ENCODE measurements around the gene APOLD1.

The APOLD1 gene

DNA sequence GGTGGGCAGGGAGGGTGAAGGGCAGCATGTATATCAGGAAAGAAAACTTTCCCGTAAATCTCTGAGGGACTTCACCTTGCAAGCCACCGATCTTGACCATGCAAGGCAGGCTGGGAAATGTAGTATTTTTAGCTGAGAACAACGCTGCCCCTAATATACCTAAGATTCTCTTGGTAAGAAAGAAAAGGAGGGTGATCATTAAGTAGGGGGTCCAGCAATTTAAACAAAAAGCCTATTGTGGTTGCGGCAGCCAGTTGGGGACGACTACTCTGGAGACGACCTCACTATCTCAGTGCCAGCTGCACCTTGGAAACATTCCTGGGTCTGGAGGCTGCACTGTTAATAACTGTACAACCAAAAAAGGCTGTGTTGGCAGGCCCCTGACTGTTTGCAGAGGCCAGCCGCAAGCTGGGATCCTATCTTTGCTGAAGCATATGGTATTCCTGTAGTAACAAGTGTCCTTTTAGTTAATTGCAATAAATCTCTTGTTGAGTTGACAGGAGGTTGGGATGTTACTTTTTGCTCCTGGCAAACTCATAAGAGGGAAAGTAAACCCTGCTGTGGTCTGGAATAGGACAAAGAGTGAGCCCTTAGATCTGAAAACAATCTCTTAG lies 6.4 kb downstream of the APOLD1 start:
- no peak overlapping the region for H3K4me3 ChIP-seq (ENCODE audit: low read depth, low read length)
- in situ Hi-C loops (cut with HindIII; ENCODE audit: low sequenced_read_pairs): no loop called here
- DNase-seq (ENCODE audit: low read depth, low spot score): peak; percentile 62

DNA sequence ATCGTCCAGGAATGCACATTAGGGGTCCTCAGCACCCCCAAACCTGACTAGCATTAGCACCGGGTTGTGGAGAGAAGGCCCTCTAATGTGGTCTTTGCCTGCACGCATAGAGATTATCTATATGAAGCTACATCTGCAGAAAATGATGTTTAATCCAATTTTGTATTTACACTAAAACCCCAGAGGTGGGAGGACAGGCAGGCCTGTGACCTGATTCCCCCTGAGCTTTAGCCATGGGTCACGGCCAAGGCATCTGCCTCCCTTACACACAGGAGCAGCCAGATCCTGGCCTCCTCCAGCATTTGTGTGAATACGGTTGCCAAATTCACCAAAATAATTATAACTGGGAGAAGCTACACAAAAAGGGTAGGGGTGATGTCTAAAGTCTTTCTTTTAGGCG lies 7.0 kb downstream of the APOLD1 start:
- no peak overlapping the region for H3K4me3 ChIP-seq (ENCODE audit: low read depth, low read length)
- TF ChIP-seq, protein P1, sequence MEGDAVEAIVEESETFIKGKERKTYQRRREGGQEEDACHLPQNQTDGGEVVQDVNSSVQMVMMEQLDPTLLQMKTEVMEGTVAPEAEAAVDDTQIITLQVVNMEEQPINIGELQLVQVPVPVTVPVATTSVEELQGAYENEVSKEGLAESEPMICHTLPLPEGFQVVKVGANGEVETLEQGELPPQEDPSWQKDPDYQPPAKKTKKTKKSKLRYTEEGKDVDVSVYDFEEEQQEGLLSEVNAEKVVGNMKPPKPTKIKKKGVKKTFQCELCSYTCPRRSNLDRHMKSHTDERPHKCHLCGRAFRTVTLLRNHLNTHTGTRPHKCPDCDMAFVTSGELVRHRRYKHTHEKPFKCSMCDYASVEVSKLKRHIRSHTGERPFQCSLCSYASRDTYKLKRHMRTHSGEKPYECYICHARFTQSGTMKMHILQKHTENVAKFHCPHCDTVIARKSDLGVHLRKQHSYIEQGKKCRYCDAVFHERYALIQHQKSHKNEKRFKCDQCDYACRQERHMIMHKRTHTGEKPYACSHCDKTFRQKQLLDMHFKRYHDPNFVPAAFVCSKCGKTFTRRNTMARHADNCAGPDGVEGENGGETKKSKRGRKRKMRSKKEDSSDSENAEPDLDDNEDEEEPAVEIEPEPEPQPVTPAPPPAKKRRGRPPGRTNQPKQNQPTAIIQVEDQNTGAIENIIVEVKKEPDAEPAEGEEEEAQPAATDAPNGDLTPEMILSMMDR (IDR thresholded peaks at IDR 0.05; ENCODE audit: low read depth, low read length): no peak
- DNase-seq (ENCODE audit: low read depth, low spot score): no peak
- in situ Hi-C loops (cut with HindIII; ENCODE audit: low sequenced_read_pairs): no loop called here

More for the DNA sequence above, 6.4 kb downstream of the APOLD1 start:
- TF ChIP-seq, protein P1 (IDR thresholded peaks at IDR 0.05; ENCODE audit: low read depth, low read length): no peak

DNA sequence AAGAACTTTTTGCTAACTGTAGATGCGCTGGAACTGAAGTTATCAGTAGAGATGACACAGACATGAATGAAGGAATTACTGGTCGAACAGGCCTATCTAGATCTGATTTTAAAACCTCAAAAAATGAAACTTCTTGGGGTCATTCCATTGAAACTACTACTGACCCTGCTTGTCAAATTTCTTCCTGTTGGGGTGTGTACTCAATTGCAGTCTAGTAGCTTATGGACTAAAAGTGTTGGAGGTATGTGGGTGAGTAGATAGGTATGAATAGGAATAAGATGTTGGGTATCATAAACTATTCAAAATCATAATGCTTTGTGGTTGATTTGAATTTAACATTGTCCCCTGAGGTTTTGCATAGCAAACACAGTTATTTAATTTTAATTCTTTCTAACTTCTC lies 9.2 kb downstream of the APOLD1 start:
- in situ Hi-C loops (cut with HindIII; ENCODE audit: low sequenced_read_pairs): no loop called here
- no peak overlapping the region for H3K4me3 ChIP-seq (ENCODE audit: low read depth, low read length)
- TF ChIP-seq, protein P1 (IDR thresholded peaks at IDR 0.05; ENCODE audit: low read depth, low read length): no peak
- no peak for DNase-seq (ENCODE audit: low read depth, low spot score)

DNA sequence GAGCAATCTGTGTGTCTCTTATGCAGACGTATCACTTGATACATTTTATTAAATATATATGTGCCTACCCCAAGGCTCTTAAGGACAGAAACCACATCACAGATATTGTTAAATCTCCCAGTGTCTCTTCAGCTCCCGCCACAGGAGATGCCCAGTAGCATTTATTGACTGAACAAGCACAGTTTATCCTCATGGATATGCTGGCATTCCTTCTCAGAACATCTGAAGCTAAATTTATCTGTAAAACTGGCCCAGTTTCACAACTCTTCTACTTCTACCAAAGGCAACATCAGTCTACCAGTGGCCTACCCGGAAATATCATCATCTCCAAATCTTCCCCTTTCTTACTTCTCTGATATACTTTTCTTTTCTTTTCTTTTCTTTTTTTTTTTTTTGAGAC lies 10.7 kb downstream of the APOLD1 start:
- no peak for DNase-seq (ENCODE audit: low read depth, low spot score)
- in situ Hi-C loops (cut with HindIII; ENCODE audit: low sequenced_read_pairs): no loop called here
- no peak overlapping the region for H3K4me3 ChIP-seq (ENCODE audit: low read depth, low read length)
- TF ChIP-seq, protein P1 (IDR thresholded peaks at IDR 0.05; ENCODE audit: low read depth, low read length): no peak

DNA sequence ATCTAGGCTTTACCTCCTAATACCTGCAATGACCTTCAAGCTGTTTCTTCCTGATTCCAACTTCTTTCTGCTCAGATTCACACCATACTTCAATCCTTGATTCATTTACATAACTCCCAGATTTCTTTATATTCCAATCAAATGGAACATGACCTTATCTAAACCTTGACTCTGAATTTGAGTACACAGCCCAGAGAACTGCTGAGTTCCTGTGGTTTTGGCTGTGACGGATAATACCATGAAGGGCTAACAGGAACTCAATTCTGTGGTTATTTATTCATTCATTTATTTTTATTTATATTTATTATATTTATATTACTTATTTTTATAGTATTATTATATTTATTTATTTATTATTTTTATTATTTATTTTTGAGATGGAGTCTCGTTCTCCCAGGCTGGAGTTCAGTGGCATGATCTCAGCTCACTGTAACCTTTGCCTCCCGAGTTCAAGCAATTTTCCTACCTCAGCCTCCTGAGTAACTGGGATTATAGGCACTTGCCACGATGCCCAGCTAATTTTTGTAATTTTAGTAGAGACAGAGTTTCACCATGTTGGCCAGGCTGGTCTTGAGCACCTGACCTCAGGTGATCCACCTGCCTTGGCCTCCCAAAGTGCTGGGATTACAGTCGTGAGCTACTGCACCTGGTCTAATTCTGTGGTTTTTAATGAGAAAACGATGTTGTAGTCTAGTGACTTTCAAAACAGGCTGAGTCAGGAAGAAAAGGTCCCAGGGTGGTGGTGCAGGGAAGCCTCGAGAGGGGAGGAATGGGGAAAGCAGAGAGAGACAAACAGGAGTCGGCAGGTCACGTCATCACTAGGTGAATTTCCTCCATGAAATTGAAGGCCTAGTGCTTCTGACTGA lies 11.7 kb downstream of the APOLD1 start:
- TF ChIP-seq, protein P1 (IDR thresholded peaks at IDR 0.05; ENCODE audit: low read depth, low read length): no peak
- DNase-seq (ENCODE audit: low read depth, low spot score): no peak
- no peak overlapping the region for H3K4me3 ChIP-seq (ENCODE audit: low read depth, low read length)
- in situ Hi-C loops (cut with HindIII; ENCODE audit: low sequenced_read_pairs): no loop called here

DNA sequence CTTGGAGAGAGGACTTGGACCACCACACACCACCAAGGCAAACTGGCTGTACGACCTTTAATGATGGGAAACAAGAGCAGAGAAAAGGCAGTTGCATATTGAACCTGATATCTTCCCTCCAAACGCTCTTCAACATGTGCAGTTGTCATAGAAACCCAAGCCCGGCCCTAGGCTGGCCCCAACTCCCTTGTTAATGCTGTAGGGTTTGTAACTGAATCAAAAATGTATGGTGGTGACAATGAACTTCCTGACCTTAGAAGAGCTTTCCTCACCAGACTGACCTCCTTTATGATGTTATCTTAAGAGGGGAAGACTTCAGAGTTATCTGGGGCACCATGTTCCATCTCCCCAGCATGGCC lies 12.3 kb downstream of the APOLD1 start:
- in situ Hi-C loops (cut with HindIII; ENCODE audit: low sequenced_read_pairs): no loop called here
- no peak overlapping the region for H3K4me3 ChIP-seq (ENCODE audit: low read depth, low read length)
- TF ChIP-seq, protein P1 (IDR thresholded peaks at IDR 0.05; ENCODE audit: low read depth, low read length): no peak
- no peak for DNase-seq (ENCODE audit: low read depth, low spot score)
